ENCODE measurements around the gene PSMG1. TPM values are rescaled to one million over a fixed set of nuclear protein-coding genes. Genes with fewer than 3 reads are reported as not detected.

PSMG1 gene
- total and polyA plus RNA-seq, 2 of the 8 experiments (the other 6 are each of a cell fraction or from before 2014, with no cell fraction given), result 50.7 to 93.7 TPM

- Histone ChIP-seq H3K79me1 (ENCODE audit: low read depth, low read length) (no peaks in the 10 kb centered on the region), H3K9me3 (ENCODE audit: insufficient read depth in 2 of 2, low read depth in 1 of 2, low read length in 1 of 2) (no peaks in the 10 kb centered on the region), H4K5ac (ENCODE audit: insufficient read length, low read depth, low read length) (no peak overlapping the region), H3K4me1 (replicated peaks in 1 of 4; ENCODE audit: control insufficient read depth in 3 of 4, insufficient read depth in 4 of 4, low read length in 3 of 4) (no peaks in the 10 kb centered on the region), H2BK15ac (ENCODE audit: low read length) (no peak overlapping the region), H3K27ac (ENCODE audit: low read depth, low read length) (no peak overlapping the region), H3K4me2 (ENCODE audit: insufficient read depth in 1 of 2, low read depth in 2 of 2, low read length in 2 of 2) (no peak overlapping the region), H2BK20ac (ENCODE audit: low read length) (no peak overlapping the region), H4K91ac (replicated peaks; ENCODE audit: insufficient read length, low read length) (no peak overlapping the region), H4K20me1 (replicated peaks in 1 of 2; ENCODE audit: control insufficient read depth in 1 of 2, insufficient read depth in 2 of 2, low read length in 2 of 2) (peaks cover 2 to 4% of the 10 kb centered on the region in 2 experiments), H3K23ac (ENCODE audit: insufficient read length) (no peak overlapping the region), H2AK5ac (ENCODE audit: low read depth, low read length) (no peak overlapping the region), H4K8ac (ENCODE audit: extremely low read depth, insufficient read depth, low read length) (no peak overlapping the region), H3K36me3 (ENCODE audit: control insufficient read depth in 2 of 4, insufficient read depth in 4 of 4, low read length in 3 of 4) (peaks cover 15 to 69% (median 33%) of the 10 kb centered on the region in 4 experiments; a peak in 7 of 8 replicates), H3K23me2 (ENCODE audit: low read depth, low read length) (no peaks in the 10 kb centered on the region; the same call in 1 of the 2 replicates), H3K79me2 (ENCODE audit: control insufficient read depth in 1 of 2, insufficient read depth in 2 of 2, low read length in 2 of 2) (no peaks in the 10 kb centered on the region), H3K4ac (replicated peaks; ENCODE audit: insufficient read length, low read depth, low read length) (no peak overlapping the region), H3K18ac (ENCODE audit: extremely low read depth, low read length) (no peak overlapping the region), H3K14ac (ENCODE audit: insufficient read length) (no peak overlapping the region), H2BK12ac (ENCODE audit: low read depth, low read length) (no peak overlapping the region), H2BK120ac (replicated peaks; ENCODE audit: low read depth, low read length) (no peak overlapping the region), H3K4me3 (ENCODE audit: extremely low read depth in 1 of 4, insufficient read depth in 2 of 4, low read depth in 3 of 4, low read length in 4 of 4) (no peak overlapping the region), H3K56ac (replicated peaks; ENCODE audit: insufficient read length, low read depth, low read length) (no peak overlapping the region), H3K27me3 (replicated peaks in 1 of 4; ENCODE audit: control insufficient read depth in 3 of 4, extremely low read depth in 1 of 4, insufficient read depth in 3 of 4, low read length in 3 of 4) (no peaks in the 10 kb centered on the region), H2BK5ac (ENCODE audit: low read depth, low read length) (no peak overlapping the region), H3K9ac (replicated peaks in 1 of 4; ENCODE audit: extremely low read depth in 1 of 4, low read depth in 3 of 4, low read length in 3 of 4) (no peak overlapping the region), H2AFZ (ENCODE audit: low read length) (no peak overlapping the region)
- 90% methylated on average over 7 of the region's 7 CpGs; no CpG with 5 or more reads in 1 of the 2 experiments for WGBS, 2 experiments (ENCODE audit: extremely low coverage in 1 of 2, insufficient coverage in 1 of 2, insufficient read length in 1 of 2, insufficient replicate concordance in 2 of 2, low coverage in 1 of 2, low lambda C conversion rate in 2 of 2, missing lambda C conversion rate in 1 of 2)
- no peak for FAIRE-seq
- ChIA-PET CTCF (ENCODE audit: partially characterized antibody) (interaction anchor here (0.7 kb wide), 1 partner anchor 791 kb away, joined by 3 read pairs; no protein-coding TSS in a partner anchor), POLR2A (ENCODE audit: partially characterized antibody) (no interaction called here)
- DNase-seq (ENCODE audit: low read depth in 1 of 2, low spot score in 2 of 2), result no peak
- TF ChIP-seq RNF2 (IDR thresholded peaks at IDR 0.05; ENCODE audit: borderline replicate concordance, low read depth, low read length, missing control alignments, poor library complexity, severe bottlenecking) (no peak), JUN (IDR thresholded peaks at IDR 0.05; ENCODE audit: low read depth, low read length) (no peak), NANOG (IDR thresholded peaks at IDR 0.05; ENCODE audit: insufficient read depth, low read depth, low read length, poor library complexity, severe bottlenecking) (no peak), MAX (IDR thresholded peaks at IDR 0.05) (no peak), KDM5A (IDR thresholded peaks at IDR 0.05; ENCODE audit: low read length) (no peak), SUZ12 (IDR thresholded peaks at IDR 0.05; ENCODE audit: low read length) (no peak)
Observed at GRCh38 chr21:39196310-39196709, 13.1 kb upstream of the PSMG1 start.

All from H1 (cell line).